ENCODE results near the gene CNOT6.

The CNOT6 gene

DNA sequence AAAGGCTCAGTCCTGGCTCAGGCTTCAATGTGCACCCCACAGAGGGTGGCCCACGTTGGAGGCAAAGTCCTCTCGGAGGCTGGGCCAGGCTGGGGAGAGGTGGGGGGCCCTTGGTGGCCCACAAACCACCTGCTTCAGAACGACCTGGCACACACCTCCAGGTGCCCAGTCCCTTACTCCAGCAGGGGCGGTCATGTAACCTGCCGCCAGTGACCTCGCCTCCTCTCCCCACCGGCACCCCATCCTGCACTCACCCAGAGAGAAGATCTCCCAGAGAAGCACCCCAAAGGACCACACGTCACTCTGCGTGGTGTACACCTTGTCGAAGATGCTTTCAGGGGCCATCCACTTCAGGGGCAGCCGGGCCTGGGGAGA, 119.6 kb downstream of the CNOT6 start:
- H3K4me3 ChIP-seq (ENCODE audit: low read depth, low read length): no peak overlapping the region

DNA sequence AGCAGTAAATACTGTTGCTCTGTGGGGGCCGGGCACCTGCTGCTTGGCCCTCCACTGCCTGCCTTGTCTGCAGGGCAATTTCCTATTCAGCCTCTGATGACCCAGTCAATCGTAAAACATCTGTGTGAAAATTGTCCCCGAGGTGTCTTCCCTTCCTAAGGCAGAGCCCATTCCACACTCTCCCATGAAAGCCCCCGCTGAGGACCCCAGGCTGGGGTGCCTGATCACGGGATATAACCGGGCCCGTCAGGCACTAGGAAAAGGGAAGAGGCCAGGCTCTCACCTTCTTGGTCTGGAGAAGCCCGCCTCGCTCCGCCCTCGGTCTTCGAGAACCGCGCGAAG, 124.3 kb downstream of the CNOT6 start:
- H3K4me3 ChIP-seq (ENCODE audit: low read depth, low read length): peak overlapping the region; percentile 45

- H3K4me3 ChIP-seq (ENCODE audit: low read depth, low read length): peak overlapping the region; percentile 45
These were observed 124.8 kb downstream of the CNOT6 start for GRCh38 chr5:180618829-180619562.

DNA sequence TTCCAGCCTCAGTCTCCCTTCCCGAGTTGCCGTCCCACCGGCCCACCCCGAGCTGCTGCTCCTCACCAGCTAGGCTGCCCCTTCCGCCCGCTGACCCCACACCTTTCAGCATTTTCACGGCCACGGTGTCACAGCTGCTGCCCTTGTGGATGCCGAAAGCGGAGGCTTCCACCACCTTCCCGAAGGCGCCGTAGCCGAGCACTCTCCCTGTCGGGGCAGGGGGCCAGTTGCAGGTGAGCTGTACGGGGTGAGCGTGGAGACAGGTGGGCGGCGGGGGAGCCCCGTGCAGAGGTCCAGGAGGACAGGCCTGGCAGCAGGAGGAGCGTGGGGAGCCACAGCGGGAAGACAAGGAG, 125.4 kb downstream of the CNOT6 start:
- no peak overlapping the region for H3K4me3 ChIP-seq (ENCODE audit: low read depth, low read length)

GRCh38 chr5:180620014-180620413, 125.8 kb downstream of the CNOT6 start:
- H3K4me3 ChIP-seq (ENCODE audit: low read depth, low read length): no peak overlapping the region

GRCh38 chr5:180621311-180621710, 127.1 kb downstream of the CNOT6 start:
- H3K4me3 ChIP-seq (ENCODE audit: low read depth, low read length): no peak overlapping the region

DNA sequence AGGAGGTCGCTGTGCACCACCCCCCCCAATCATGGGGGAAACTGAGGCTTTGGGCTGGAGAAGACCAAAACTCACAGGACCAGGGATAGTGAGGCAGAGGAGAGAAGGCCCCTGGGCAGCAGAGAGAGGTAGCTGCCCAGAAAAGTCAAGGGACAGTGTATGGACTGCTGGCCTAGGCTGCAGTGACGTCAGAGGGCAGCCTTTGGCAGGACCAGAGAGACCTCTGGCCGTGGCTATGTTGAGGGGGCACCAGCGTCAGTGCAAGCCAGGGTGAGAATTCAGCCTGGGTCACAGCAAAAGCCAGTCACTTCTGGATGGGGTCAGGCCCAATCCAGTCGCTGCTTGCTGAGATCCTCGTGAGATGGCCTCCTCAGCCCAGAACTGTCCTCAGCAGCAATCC, 128.7 kb downstream of the CNOT6 start:
- H3K4me3 ChIP-seq (ENCODE audit: low read depth, low read length): no peak overlapping the region

DNA sequence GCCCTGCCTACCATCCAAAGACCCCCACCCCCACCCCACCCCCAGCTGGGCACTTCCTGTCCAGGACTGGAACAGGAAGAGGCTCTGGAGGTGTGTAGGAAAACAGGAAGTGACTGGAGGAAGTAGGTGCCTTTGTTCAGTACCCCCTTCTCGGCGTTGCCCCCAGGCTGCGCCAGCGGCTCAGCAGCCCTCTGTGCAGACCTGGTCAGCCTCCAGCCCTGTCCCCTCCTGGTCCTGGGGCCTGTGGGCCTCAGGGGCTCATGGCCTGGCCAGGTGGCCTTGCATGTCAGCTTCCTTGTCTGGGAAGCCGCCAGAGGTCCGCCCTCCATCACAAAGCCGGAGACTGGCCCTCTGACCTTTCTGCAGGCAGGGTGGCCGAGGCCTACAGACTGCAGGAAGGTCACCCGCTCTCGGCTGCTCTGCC, 129.2 kb downstream of the CNOT6 start:
- no peak overlapping the region for H3K4me3 ChIP-seq (ENCODE audit: low read depth, low read length)

GRCh38 chr5:180623844-180624243, 129.7 kb downstream of the CNOT6 start:
- no peak overlapping the region for H3K4me3 ChIP-seq (ENCODE audit: low read depth, low read length)

DNA sequence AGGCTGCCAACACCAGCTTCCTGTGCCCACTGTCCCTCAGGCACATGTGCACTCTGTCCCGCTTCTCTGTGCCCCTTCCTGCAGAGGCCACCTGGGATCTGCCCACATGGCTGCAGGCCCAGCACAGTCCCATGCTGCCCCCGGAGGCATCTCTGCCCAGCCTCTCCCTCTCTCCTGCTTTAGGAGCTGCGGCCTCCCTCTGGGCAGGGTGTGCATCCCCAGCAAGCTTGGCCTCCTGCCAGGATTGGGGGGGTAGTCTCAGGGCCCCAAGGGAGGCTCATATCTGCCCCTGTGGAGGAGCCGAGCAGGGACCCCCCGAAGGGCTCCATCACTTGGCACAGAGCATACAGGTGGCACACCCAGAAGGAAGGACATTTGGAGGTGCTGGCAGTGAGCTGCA, 130.4 kb downstream of the CNOT6 start:
- no peak overlapping the region for H3K4me3 ChIP-seq (ENCODE audit: low read depth, low read length)

DNA sequence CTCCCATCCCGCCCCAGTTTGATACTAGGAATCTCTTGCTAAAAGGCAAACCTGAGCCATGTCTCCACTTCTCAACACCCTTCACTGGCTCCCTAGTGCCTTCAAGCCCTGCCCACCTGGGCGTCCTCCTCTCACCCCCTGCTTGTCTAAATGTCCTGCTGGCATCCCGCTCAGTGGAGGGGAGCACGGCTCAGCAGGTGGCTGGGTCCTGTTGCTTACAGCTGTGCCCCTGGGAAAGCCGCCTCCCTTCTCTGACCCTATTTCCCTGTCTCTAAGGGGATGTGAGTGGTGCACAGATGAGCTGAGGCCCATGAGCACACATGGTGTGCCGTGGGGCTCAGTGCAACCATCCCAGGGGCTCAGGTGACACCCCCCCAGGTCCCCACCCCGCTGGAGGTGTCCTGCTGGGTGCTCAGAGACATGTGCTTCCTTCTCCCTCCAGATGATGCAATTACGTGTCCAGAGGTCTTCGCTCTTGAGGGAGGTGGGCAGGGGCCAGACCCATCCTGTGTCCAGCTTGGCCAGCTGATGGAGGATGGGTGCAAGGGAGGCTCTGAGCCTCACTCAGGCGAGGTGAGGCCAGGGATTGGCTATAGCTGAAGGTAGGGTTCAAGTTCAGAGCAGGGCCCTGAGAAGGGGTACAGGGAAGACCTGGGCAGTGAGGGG, 131.1 kb downstream of the CNOT6 start:
- no peak overlapping the region for H3K4me3 ChIP-seq (ENCODE audit: low read depth, low read length)

DNA sequence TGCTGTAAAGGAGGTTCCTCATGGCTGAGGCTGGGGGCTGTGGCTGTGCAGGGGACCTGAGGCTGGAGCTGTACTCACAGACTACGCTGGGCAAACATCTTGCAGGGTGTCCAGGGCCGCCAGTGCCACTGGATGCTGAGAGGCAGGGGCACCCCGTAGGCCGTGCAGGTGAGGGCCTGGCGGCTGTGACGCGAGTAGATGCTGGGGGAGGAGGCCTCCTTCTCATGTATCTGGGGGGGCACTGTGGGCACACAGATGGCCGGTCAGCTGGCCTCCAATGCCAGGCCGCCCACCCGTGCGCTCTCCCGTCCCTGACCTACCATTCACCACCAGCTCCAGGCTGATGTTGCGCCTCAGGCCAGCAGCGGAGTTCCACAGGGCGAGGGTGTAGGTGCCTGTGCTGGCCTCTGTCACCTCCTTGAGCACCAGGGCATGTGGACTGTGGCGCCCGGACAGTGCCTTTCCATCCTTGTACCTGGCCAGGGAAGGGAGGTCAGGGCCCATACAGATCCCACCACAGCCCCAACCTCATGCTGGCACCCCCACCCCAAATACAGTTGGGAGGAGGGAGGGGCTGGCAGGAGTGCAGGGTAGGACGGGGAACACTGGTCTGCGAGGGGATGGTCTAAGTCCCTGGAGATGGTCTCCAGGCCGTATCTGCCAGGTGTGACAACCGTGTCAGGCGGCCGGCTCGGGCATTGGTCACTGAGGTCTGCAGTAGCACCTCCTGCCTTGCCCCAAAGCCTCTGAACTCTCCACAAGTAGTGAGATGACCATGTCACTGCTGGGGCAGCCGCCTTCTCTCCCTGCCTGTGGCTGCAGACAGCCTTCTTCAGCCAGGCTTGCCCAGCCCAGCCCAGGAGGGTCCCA, 131.8 kb downstream of the CNOT6 start:
- no peak overlapping the region for H3K4me3 ChIP-seq (ENCODE audit: low read depth, low read length)

DNA sequence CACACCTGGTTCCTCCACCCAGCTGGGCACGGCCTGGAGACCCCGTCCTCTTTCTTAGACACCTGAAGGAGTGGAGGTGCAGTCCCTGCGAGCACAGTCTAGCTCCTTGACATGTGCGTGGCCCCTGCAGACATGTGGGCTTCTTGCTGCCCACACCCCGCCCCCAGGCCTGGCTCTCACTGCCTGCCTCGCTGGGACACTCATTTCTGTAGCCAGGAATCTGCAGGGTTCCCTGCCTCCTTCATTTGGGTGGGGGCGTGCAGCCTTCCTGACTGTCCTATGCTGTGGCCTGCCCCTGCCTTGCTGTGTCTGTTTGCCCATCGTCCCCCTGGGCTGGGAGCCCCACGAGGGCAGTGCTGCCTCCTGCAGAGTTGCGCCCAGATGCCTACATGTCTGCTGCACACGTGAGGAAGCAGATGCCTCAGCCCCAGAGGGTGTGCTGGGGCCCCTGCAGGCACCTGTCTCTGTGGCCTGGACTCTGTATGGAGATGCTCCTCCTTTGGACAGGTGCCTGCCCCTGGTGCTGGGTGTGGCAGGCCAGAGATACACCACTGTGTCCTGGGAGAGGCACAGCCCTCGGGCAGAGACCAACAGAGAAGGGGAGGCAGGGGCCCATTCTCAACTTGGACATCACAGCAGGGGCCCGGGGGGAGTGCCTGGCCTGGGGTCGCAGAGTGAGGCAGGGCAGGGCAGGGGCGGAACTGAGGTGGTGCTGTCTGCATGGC, 132.6 kb downstream of the CNOT6 start:
- H3K4me3 ChIP-seq (ENCODE audit: low read depth, low read length): no peak overlapping the region

GRCh38 chr5:180627386-180628120, 133.4 kb downstream of the CNOT6 start:
- H3K4me3 ChIP-seq (ENCODE audit: low read depth, low read length): no peak overlapping the region

All from iPS-11a (cell line).